IMR-90 (cell line): ENCODE data around the gene MAST3. TPM values are rescaled to one million over a fixed set of nuclear protein-coding genes. Genes with fewer than 3 reads are reported as not detected.

ENCODE experiments used
- ATAC-seq: fragments of 200-7000 bp; cut with Tn5 transposase; 2 replicates; pipeline ENCODE4 v1.9.1; 2020; ENCODE audit warnings: low read depth, mild to moderate bottlenecking, moderate library complexity
- BruUV-seq: library from RNA; stranded (reverse); fragments of 400-500 nt; replicated peaks from 2 replicates; lab custom pipeline; 2021; lab: Mats Ljungman, UMichigan
- CTCF ChIA-PET: fragments of 300-600 bp; formaldehyde crosslinking; extraction: SDS; loops from one replicate; lab custom pipeline; 2021; ENCODE audit warnings: antibody characterized with exemption; lab: Yijun Ruan, JAX
- POLR2A ChIA-PET: fragments of 300-600 bp; sonication (Branson Sonifier 250); formaldehyde crosslinking; loops from one replicate; lab custom pipeline; 2022; ENCODE audit warnings: antibody characterized with exemption; ENCODE audit not compliant: unreplicated experiment; lab: Charles Lee
- DNase-seq: peaks from one replicate; pipeline ENCODE4 v3.0.0; 2013
- H2AFZ ChIP-seq: replicated peaks from 2 replicates; pipeline ENCODE3; 2013; ENCODE audit warnings: low read length, mild to moderate bottlenecking; ENCODE audit not compliant: poor library complexity
- H2AK5ac ChIP-seq: 2 replicates; pipeline ENCODE4 v1.6.1; 2013; ENCODE audit warnings: low read depth, low read length, inconsistent platforms
- H2AK9ac ChIP-seq: replicated peaks from 2 replicates; pipeline ENCODE3; 2013; ENCODE audit warnings: mild to moderate bottlenecking, low read depth, low read length, moderate library complexity; ENCODE audit not compliant: poor library complexity
- H2BK120ac ChIP-seq: 2 replicates; pipeline ENCODE4 v1.6.1; 2013; ENCODE audit warnings: low read depth, low read length, inconsistent platforms
- H2BK15ac ChIP-seq: 3 replicates; pipeline ENCODE4 v1.6.1; 2013; ENCODE audit warnings: low read depth, low read length, inconsistent platforms
- H2BK20ac ChIP-seq: 2 replicates; pipeline ENCODE4 v1.6.1; 2013; ENCODE audit warnings: low read depth, mild to moderate bottlenecking, inconsistent platforms, low read length, moderate library complexity
- H2BK5ac ChIP-seq: 2 replicates; pipeline ENCODE4 v1.6.1; 2013; ENCODE audit warnings: mild to moderate bottlenecking, low read depth, low read length, inconsistent platforms; ENCODE audit not compliant: poor library complexity, severe bottlenecking
- H3K14ac ChIP-seq: replicated peaks from 2 replicates; pipeline ENCODE4 v1.6.1; 2013; ENCODE audit warnings: low read depth, low read length, inconsistent platforms
- H3K18ac ChIP-seq: 2 replicates; pipeline ENCODE4 v1.6.1; 2013; ENCODE audit warnings: low read depth, low read length, control low read depth
- H3K23ac ChIP-seq: 2 replicates; pipeline ENCODE4 v1.6.1; 2013; ENCODE audit warnings: low read depth, low read length, inconsistent platforms
- H3K27ac ChIP-seq: 2 replicates; pipeline ENCODE4 v1.5.1; 2013; ENCODE audit warnings: mild to moderate bottlenecking, control low read depth, low read length; ENCODE audit not compliant: insufficient read depth
- H3K27me3 ChIP-seq: 2 replicates; pipeline ENCODE4 v1.6.1; 2013; ENCODE audit warnings: low read length; ENCODE audit not compliant: control insufficient read depth, insufficient read depth
- H3K36me3 ChIP-seq: 2 replicates; pipeline ENCODE4 v1.6.1; 2013; ENCODE audit warnings: low read length, mixed read lengths; ENCODE audit not compliant: control insufficient read depth, insufficient read depth
- H3K4ac ChIP-seq: 2 replicates; pipeline ENCODE4 v1.6.1; 2013; ENCODE audit warnings: low read depth, low read length, inconsistent platforms
- H3K4me1 ChIP-seq: 2 replicates; pipeline ENCODE4 v1.6.1; 2013; ENCODE audit warnings: low read length, mixed read lengths; ENCODE audit not compliant: control insufficient read depth, insufficient read depth
- H3K4me2 ChIP-seq: 2 replicates; pipeline ENCODE4 v1.6.1; 2013; ENCODE audit warnings: low read depth, mild to moderate bottlenecking, control low read depth, low read length, moderate library complexity
- H3K4me3 ChIP-seq: 2 replicates; pipeline ENCODE4 v1.5.1; 2013; ENCODE audit warnings: low read depth, mild to moderate bottlenecking, control low read depth, low read length, moderate library complexity; ENCODE audit not compliant: insufficient read depth
- H3K56ac ChIP-seq: 2 replicates; pipeline ENCODE4 v1.6.1; 2013; ENCODE audit warnings: low read length, inconsistent platforms; ENCODE audit not compliant: insufficient read depth; ENCODE audit errors: extremely low read depth
- H3K79me1 ChIP-seq, 2 experiments: 2 replicates each; pipeline ENCODE4 v1.6.1; 2013; ENCODE audit warnings: low read length in 2 of 2, inconsistent platforms in 1 of 2, low read depth in 1 of 2
- H3K9ac ChIP-seq: 2 replicates; pipeline ENCODE4 v1.6.1; 2013; ENCODE audit warnings: low read depth, low read length, control low read depth
- H3K9me1 ChIP-seq: 2 replicates; pipeline ENCODE4 v1.6.1; 2013; ENCODE audit warnings: low read length, inconsistent platforms; ENCODE audit not compliant: insufficient read depth
- H3K9me3 ChIP-seq: 2 replicates; pipeline ENCODE4 v1.6.1; 2013; ENCODE audit warnings: low read length; ENCODE audit not compliant: control insufficient read depth, insufficient read depth
- H4K20me1 ChIP-seq: 2 replicates; pipeline ENCODE4 v1.6.1; 2013; ENCODE audit warnings: low read length, inconsistent platforms; ENCODE audit not compliant: insufficient read depth
- H4K5ac ChIP-seq: 2 replicates; pipeline ENCODE4 v1.6.1; 2013; ENCODE audit warnings: mild to moderate bottlenecking, low read depth, low read length, control low read depth
- H4K8ac ChIP-seq, 2 experiments: 2 replicates each; pipeline ENCODE4 v1.6.1; 2013; ENCODE audit warnings: low read depth in 2 of 2, low read length in 2 of 2, control low read depth in 1 of 2, inconsistent platforms in 1 of 2
- H4K91ac ChIP-seq: 2 replicates; pipeline ENCODE4 v1.6.1; 2013; ENCODE audit warnings: low read depth, low read length, inconsistent platforms; ENCODE audit not compliant: insufficient read depth
- BHLHE40 ChIP-seq: fragments of 150-350 bp; IDR thresholded peaks from 2 replicates; pipeline ENCODE4 v1.6.1; 2016; ENCODE audit warnings: mild to moderate bottlenecking, low read depth, low read length
- CEBPB ChIP-seq: IDR thresholded peaks from 2 replicates; pipeline ENCODE4 v1.6.1; 2012; ENCODE audit warnings: low read depth, low read length, improper control_type of control experiment
- CHD1 ChIP-seq: IDR thresholded peaks from 2 replicates; pipeline ENCODE4 v1.6.1; 2012; ENCODE audit warnings: low read depth, low read length, improper control_type of control experiment
- CTCF ChIP-seq: conservative IDR thresholded peaks from 2 replicates; pipeline ENCODE4 v1.5.1; 2012; ENCODE audit warnings: mild to moderate bottlenecking, low read depth, low read length, improper control_type of control experiment
- ELK1 ChIP-seq: fragments of 150-350 bp; IDR thresholded peaks from 2 replicates; pipeline ENCODE4 v1.6.1; 2016; ENCODE audit warnings: low read depth, mild to moderate bottlenecking, low read length, moderate library complexity, borderline replicate concordance
- FOS ChIP-seq: fragments of 150-350 bp; IDR thresholded peaks from 2 replicates; pipeline ENCODE4 v1.6.1; 2016; ENCODE audit warnings: low read depth, low read length
- MAFK ChIP-seq: IDR thresholded peaks from 2 replicates; pipeline ENCODE4 v1.6.1; 2012; ENCODE audit warnings: low read depth, low read length, improper control_type of control experiment
- MAZ ChIP-seq: IDR thresholded peaks from 2 replicates; pipeline ENCODE4 v1.6.1; 2012; ENCODE audit warnings: low read depth, mild to moderate bottlenecking, low read length, improper control_type of control experiment, moderate library complexity, borderline replicate concordance
- MXI1 ChIP-seq: IDR thresholded peaks from 2 replicates; pipeline ENCODE4 v1.6.1; 2012; ENCODE audit warnings: low read depth, mild to moderate bottlenecking, low read length, moderate library complexity, borderline replicate concordance
- NFE2L2 ChIP-seq: fragments of 150-350 bp; IDR thresholded peaks from 2 replicates; pipeline ENCODE4 v1.6.1; 2016; ENCODE audit warnings: low read depth, mild to moderate bottlenecking, low read length
- POLR2A ChIP-seq: IDR thresholded peaks from 2 replicates; pipeline ENCODE4 v1.6.1; 2012; ENCODE audit warnings: mild to moderate bottlenecking, low read depth, low read length
- RCOR1 ChIP-seq: IDR thresholded peaks from 2 replicates; pipeline ENCODE4 v1.6.1; 2012; ENCODE audit warnings: mild to moderate bottlenecking, low read length, improper control_type of control experiment; ENCODE audit not compliant: insufficient replicate concordance
- RFX5 ChIP-seq: IDR thresholded peaks from 2 replicates; pipeline ENCODE4 v1.8.0; 2012; ENCODE audit warnings: low read depth, mild to moderate bottlenecking, low read length, moderate library complexity
- SMC3 ChIP-seq: fragments of 150-350 bp; IDR thresholded peaks from 2 replicates; pipeline ENCODE4 v1.6.1; 2016; ENCODE audit warnings: low read depth, mild to moderate bottlenecking, antibody characterized with exemption, low read length, moderate library complexity
- WGBS, 2 experiments: methylation state at CpG; one replicate each; pipeline versions ENCODE4 v1.1.5 to v1.1.7; 2013; ENCODE audit warnings: missing lambda C conversion rate in 2 of 2; ENCODE audit not compliant: insufficient read length in 1 of 2; ENCODE audit errors: extremely low coverage in 2 of 2; 5-methylcytosine and 5-hydroxymethylcytosine counted together
- dilution Hi-C: fragments of 300-500 bp; cut with HindIII; formaldehyde crosslinking; loops from one replicate; pipeline ENCODE4 v1.14.3; 2018; ENCODE audit warnings: low sequenced_read_pairs; ENCODE audit not compliant: unreplicated experiment
- in situ Hi-C: fragments of 300-500 bp; cut with MboI; formaldehyde crosslinking; loops from 3 replicates; pipeline ENCODE4 v1.14.3; 2019; ENCODE audit warnings: low sequenced_read_pairs, inconsistent platforms, mixed read lengths
- intact Hi-C: fragments of 100-400 bp; cut with micrococcal nuclease; formaldehyde crosslinking; loops from 2 replicates; pipeline ENCODE4 v1.10.0; 2022
- polyA plus RNA-seq, 3 experiments: library from polyadenylated mRNA; depleted of rRNA; stranded (reverse); fragments of >200 nt; gene quantifications; 2 replicates each; pipeline ENCODE4 v1.2.3, GENCODE V29; 2012; ENCODE audit warnings: low replicate concordance in 1 of 3
- total RNA-seq: library from RNA; depleted of rRNA; stranded (reverse); fragments of >200 nt; gene quantifications from 2 replicates; pipeline ENCODE4 v1.2.3, GENCODE V29; 2012

Gene MAST3
- total and polyA plus RNA-seq, 2 of the 4 experiments (the other 2 are of a cell fraction) = 1.3 to 4.3 TPM

GRCh38 chr19:18147396-18147795 lies 49.8 kb downstream of the MAST3 start:
- ATAC-seq (no peak), DNase-seq (no peak)
- H4K20me1 ChIP-seq = peaks cover under 1% of the 10 kb centered on the region; the same call in 1 of the 2 replicates
- WGBS, 2 experiments = 88% methylated on average over 4 of the region's 13 CpGs; no CpG with 5 or more reads in 1 of the 2 experiments
- no peak overlapping the region for H3K4me2 ChIP-seq
- no peak overlapping the region for H2BK15ac ChIP-seq
- H3K4me3 ChIP-seq = no peak overlapping the region
- H3K4me1 ChIP-seq = peaks cover 5% of the 10 kb centered on the region; the same call in 1 of the 2 replicates
- no peak overlapping the region for H4K5ac ChIP-seq
- H2BK20ac ChIP-seq = no peak overlapping the region
- H3K36me3 ChIP-seq = peaks cover 35% of the 10 kb centered on the region
- no peak overlapping the region for H2BK120ac ChIP-seq
- TF ChIP-seq FOS (no peak), POLR2A (no peak), MXI1 (no peak), RFX5 (no peak), CTCF (no peak), NFE2L2 (no peak), ELK1 (no peak), BHLHE40 (no peak), CEBPB (no peak), RCOR1 (no peak), CHD1 (no peak), SMC3 (no peak), MAFK (no peak), MAZ (no peak)
- POLR2A ChIA-PET = no interaction called here
- no peaks in the 10 kb centered on the region for H3K27me3 ChIP-seq
- intact Hi-C loops (no loop called here), dilution Hi-C loops (no loop called here), in situ Hi-C loops (no loop called here)
- H2AK5ac ChIP-seq = no peak overlapping the region
- peaks cover 9% of the 10 kb centered on the region for H3K9me1 ChIP-seq
- no peak overlapping the region for H4K8ac ChIP-seq
- H3K9ac ChIP-seq = no peak overlapping the region
- H3K27ac ChIP-seq = no peak overlapping the region
- H3K79me1 ChIP-seq = peaks cover 0 to 4% of the 10 kb centered on the region in 2 experiments; a peak in 1 of 4 replicates
- H4K91ac ChIP-seq = no peak overlapping the region
- no peak overlapping the region for H3K18ac ChIP-seq
- no peak overlapping the region for H3K4ac ChIP-seq
- no peak overlapping the region for H2BK5ac ChIP-seq
- CTCF ChIA-PET = no interaction called here
- H3K23ac ChIP-seq = no peak overlapping the region
- no peaks in the 10 kb centered on the region for H3K9me3 ChIP-seq
- no peak overlapping the region for H3K14ac ChIP-seq
- no peak overlapping the region for H2AFZ ChIP-seq
- no TSS peak for BruUV-seq
- no peak overlapping the region for H3K56ac ChIP-seq
- H2AK9ac ChIP-seq = no peak overlapping the region
